ENCODE data around the gene LRMDA. TPM values are rescaled to one million over a fixed set of nuclear protein-coding genes. Genes with fewer than 3 reads are reported as not detected.

LRMDA gene
- total and polyA plus RNA-seq, 2 of the 8 experiments (the other 6 are each of a cell fraction or from before 2014, with no cell fraction given): 0.86 to 2.8 TPM

DNA sequence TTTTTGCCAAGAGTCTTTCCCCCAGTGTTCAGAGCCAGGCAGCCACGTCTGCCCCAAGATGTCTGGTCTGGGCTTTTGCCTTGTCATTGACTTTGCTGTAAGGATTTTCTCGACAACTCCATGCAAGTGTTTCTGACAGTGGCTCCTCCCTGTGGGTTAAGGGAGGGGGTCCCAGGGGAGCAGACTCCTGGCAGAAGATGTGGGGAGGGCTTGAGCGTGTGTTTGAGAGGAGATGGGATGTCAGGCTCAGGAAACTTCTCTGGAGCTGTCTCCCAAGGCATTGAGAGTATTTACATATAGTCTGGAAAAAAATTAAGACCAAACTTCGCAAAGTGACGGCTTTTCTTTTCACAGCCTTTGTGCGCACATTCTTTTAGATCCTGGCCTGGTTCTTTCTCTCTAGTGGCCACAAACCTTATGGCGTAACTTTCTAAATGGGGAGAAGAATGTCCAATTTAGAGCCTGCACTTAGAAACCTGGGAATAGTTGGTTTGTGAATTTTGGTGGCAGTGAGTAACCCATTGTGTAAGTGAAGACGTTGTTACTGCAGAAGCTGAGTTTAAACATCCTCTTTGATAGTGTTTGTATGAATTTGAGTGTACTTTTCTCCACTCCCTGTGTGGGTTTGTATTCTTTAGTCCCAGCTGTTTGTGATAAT is 201.5 kb downstream of the LRMDA start:
- Histone ChIP-seq H2AK5ac (ENCODE audit: low read depth, low read length) (no peak overlapping the region), H4K20me1 (replicated peaks in 1 of 2; ENCODE audit: control insufficient read depth in 1 of 2, insufficient read depth in 2 of 2, low read length in 2 of 2) (no peaks in the 10 kb centered on the region), H2BK20ac (ENCODE audit: low read length) (no peak overlapping the region), H3K79me1 (ENCODE audit: low read depth, low read length) (no peaks in the 10 kb centered on the region), H3K23ac (ENCODE audit: insufficient read length) (no peak overlapping the region), H4K5ac (ENCODE audit: insufficient read length, low read depth, low read length) (no peak overlapping the region), H2BK12ac (ENCODE audit: low read depth, low read length) (no peak overlapping the region), H3K27ac (ENCODE audit: low read depth, low read length) (no peak overlapping the region), H2AFZ (ENCODE audit: low read length) (no peak overlapping the region), H3K4me3 (ENCODE audit: extremely low read depth in 1 of 4, insufficient read depth in 2 of 4, low read depth in 3 of 4, low read length in 4 of 4) (no peak overlapping the region), H4K8ac (ENCODE audit: extremely low read depth, insufficient read depth, low read length) (no peak overlapping the region), H3K4me1 (replicated peaks in 1 of 4; ENCODE audit: control insufficient read depth in 3 of 4, insufficient read depth in 4 of 4, low read length in 3 of 4) (no peaks in the 10 kb centered on the region), H3K56ac (replicated peaks; ENCODE audit: insufficient read length, low read depth, low read length) (no peak overlapping the region), H3K4me2 (ENCODE audit: insufficient read depth in 1 of 2, low read depth in 2 of 2, low read length in 2 of 2) (no peak overlapping the region), H3K36me3 (ENCODE audit: control insufficient read depth in 2 of 4, insufficient read depth in 4 of 4, low read length in 3 of 4) (no peaks in the 10 kb centered on the region), H3K27me3 (replicated peaks in 1 of 4; ENCODE audit: control insufficient read depth in 3 of 4, extremely low read depth in 1 of 4, insufficient read depth in 3 of 4, low read length in 3 of 4) (no peaks in the 10 kb centered on the region), H3K4ac (replicated peaks; ENCODE audit: insufficient read length, low read depth, low read length) (no peak overlapping the region), H3K79me2 (ENCODE audit: control insufficient read depth in 1 of 2, insufficient read depth in 2 of 2, low read length in 2 of 2) (no peaks in the 10 kb centered on the region), H3K14ac (ENCODE audit: insufficient read length) (no peak overlapping the region), H3K18ac (ENCODE audit: extremely low read depth, low read length) (no peak overlapping the region), H3K9ac (replicated peaks in 1 of 4; ENCODE audit: extremely low read depth in 1 of 4, low read depth in 3 of 4, low read length in 3 of 4) (no peak overlapping the region), H3K23me2 (ENCODE audit: low read depth, low read length) (no peaks in the 10 kb centered on the region), H3K9me3 (ENCODE audit: insufficient read depth in 2 of 2, low read depth in 1 of 2, low read length in 1 of 2) (no peaks in the 10 kb centered on the region), H2BK120ac (replicated peaks; ENCODE audit: low read depth, low read length) (no peak overlapping the region), H2BK5ac (ENCODE audit: low read depth, low read length) (no peak overlapping the region), H2BK15ac (ENCODE audit: low read length) (no peak overlapping the region), H4K91ac (replicated peaks; ENCODE audit: insufficient read length, low read length) (no peak overlapping the region)
- WGBS, 2 experiments (ENCODE audit: extremely low coverage in 1 of 2, insufficient coverage in 1 of 2, insufficient read length in 1 of 2, insufficient replicate concordance in 2 of 2, low coverage in 1 of 2, low lambda C conversion rate in 2 of 2, missing lambda C conversion rate in 1 of 2): 91% methylated on average over 8 of the region's 8 CpGs; no CpG with 5 or more reads in 1 of the 2 experiments
- FAIRE-seq: no peak
- ChIA-PET CTCF (ENCODE audit: partially characterized antibody) (interaction anchor here (0.6 to 1.4 kb wide), 2 partner anchors 39 to 127 kb away, joined by 3 to 6 read pairs; no protein-coding TSS in a partner anchor), POLR2A (ENCODE audit: partially characterized antibody) (no interaction called here)
- no peak for DNase-seq (ENCODE audit: low read depth in 1 of 2, low spot score in 2 of 2)
- TF ChIP-seq SAP30 (IDR thresholded peaks at IDR 0.05; ENCODE audit: insufficient read depth, insufficient replicate concordance, low read length): no peak
- TF ChIP-seq MAFK (IDR thresholded peaks at IDR 0.05; ENCODE audit: low read depth, low read length): no peak
- TF ChIP-seq, protein P1, sequence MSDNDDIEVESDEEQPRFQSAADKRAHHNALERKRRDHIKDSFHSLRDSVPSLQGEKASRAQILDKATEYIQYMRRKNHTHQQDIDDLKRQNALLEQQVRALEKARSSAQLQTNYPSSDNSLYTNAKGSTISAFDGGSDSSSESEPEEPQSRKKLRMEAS (IDR thresholded peaks at IDR 0.05): no peak
- TF ChIP-seq BCL11A (IDR thresholded peaks at IDR 0.05; ENCODE audit: low read depth in 2 of 2, low read length in 2 of 2): no peak
- TF ChIP-seq BACH1 (IDR thresholded peaks at IDR 0.05; ENCODE audit: low read length): no peak
- no peak for TF ChIP-seq RNF2 (IDR thresholded peaks at IDR 0.05; ENCODE audit: borderline replicate concordance, low read depth, low read length, missing control alignments, poor library complexity, severe bottlenecking)
- TF ChIP-seq, protein P2, sequence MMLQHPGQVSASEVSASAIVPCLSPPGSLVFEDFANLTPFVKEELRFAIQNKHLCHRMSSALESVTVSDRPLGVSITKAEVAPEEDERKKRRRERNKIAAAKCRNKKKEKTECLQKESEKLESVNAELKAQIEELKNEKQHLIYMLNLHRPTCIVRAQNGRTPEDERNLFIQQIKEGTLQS (IDR thresholded peaks at IDR 0.05; ENCODE audit: insufficient read depth, low read depth, low read length): no peak
- no peak for TF ChIP-seq TAF7 (optimal IDR thresholded peaks at IDR 0.05; ENCODE audit: borderline replicate concordance, low read depth, low read length)
- no peak for TF ChIP-seq CTBP2 (IDR thresholded peaks at IDR 0.05; ENCODE audit: borderline replicate concordance, insufficient read depth, insufficient read length, low read length)
- no peak for TF ChIP-seq EP300 (IDR thresholded peaks at IDR 0.05; ENCODE audit: borderline replicate concordance in 1 of 2, low read depth in 2 of 2, low read length in 2 of 2)
- no peak for TF ChIP-seq CBX5 (IDR thresholded peaks at IDR 0.05; ENCODE audit: low read depth, low read length)
